ENCODE results near the gene C1QTNF6. TPM values are rescaled to one million over a fixed set of nuclear protein-coding genes. Genes with fewer than 3 reads are reported as not detected.

Gene C1QTNF6
- total RNA-seq, 1 experiment from 2014 or later = 85.9 TPM

- TF ChIP-seq CTCF (conservative IDR thresholded peaks at IDR 0.05) (no peak), EZH2 (IDR thresholded peaks at IDR 0.05; ENCODE audit: low read depth) (no peak)
- POLR2A ChIA-PET (ENCODE audit: unreplicated experiment) = no interaction called here
- Histone ChIP-seq H3K36me3 (ENCODE audit: low read depth) (no peaks in the 10 kb centered on the region), H3K79me2 (ENCODE audit: low read depth) (no peaks in the 10 kb centered on the region), H3F3A (ENCODE audit: insufficient read depth, low read depth) (peaks cover 9% of the 10 kb centered on the region; the same call in 1 of the 2 replicates), H3K27me3 (ENCODE audit: insufficient read depth, low read depth) (no peaks in the 10 kb centered on the region), H3K9me2 (ENCODE audit: insufficient read depth) (no peaks in the 10 kb centered on the region), H3K4me2 (no peak overlapping the region), H3K9me3 (ENCODE audit: insufficient read depth, low read depth) (no peaks in the 10 kb centered on the region), H3K4me1 (replicated peaks; ENCODE audit: insufficient read depth) (peaks cover 6% of the 10 kb centered on the region), H2AFZ (no peak overlapping the region), H3K4me3 (no peak overlapping the region), H4K20me1 (ENCODE audit: insufficient read depth) (no peaks in the 10 kb centered on the region), H3K27ac (no peak overlapping the region)
- no TSS peak for BruUV-seq (replicated peaks)
- no peak for DNase-seq
- CTCF ChIA-PET = no interaction called here
- intact Hi-C loops (cut with micrococcal nuclease; ENCODE audit: unreplicated experiment) = no loop called here
Observed at GRCh38 chr22:37160027-37160426, 28.0 kb downstream of the C1QTNF6 start.

- Histone ChIP-seq H3K4me1 (replicated peaks; ENCODE audit: insufficient read depth) (peaks cover 9% of the 10 kb centered on the region), H3K4me3 (no peak overlapping the region), H2AFZ (no peak overlapping the region), H3K4me2 (no peak overlapping the region), H3K27ac (no peak overlapping the region), H3K79me2 (ENCODE audit: low read depth) (no peaks in the 10 kb centered on the region), H3K27me3 (ENCODE audit: insufficient read depth, low read depth) (no peaks in the 10 kb centered on the region), H4K20me1 (ENCODE audit: insufficient read depth) (no peaks in the 10 kb centered on the region), H3F3A (ENCODE audit: insufficient read depth, low read depth) (peaks cover 11% of the 10 kb centered on the region; the same call in 1 of the 2 replicates), H3K9me3 (ENCODE audit: insufficient read depth, low read depth) (no peaks in the 10 kb centered on the region), H3K36me3 (ENCODE audit: low read depth) (no peaks in the 10 kb centered on the region), H3K9me2 (ENCODE audit: insufficient read depth) (no peaks in the 10 kb centered on the region)
- TF ChIP-seq EZH2 (IDR thresholded peaks at IDR 0.05; ENCODE audit: low read depth) (no peak), CTCF (conservative IDR thresholded peaks at IDR 0.05) (no peak)
- DNase-seq = no peak
- ChIA-PET CTCF (no interaction called here), POLR2A (ENCODE audit: unreplicated experiment) (no interaction called here)
- BruUV-seq (replicated peaks) = no TSS peak
- intact Hi-C loops (cut with micrococcal nuclease; ENCODE audit: unreplicated experiment) = loop anchor here (5.0 kb wide), 1 partner anchor 38 kb away; no protein-coding TSS in a partner anchor
Observed at GRCh38 chr22:37158963-37159290, 29.1 kb downstream of the C1QTNF6 start.

GRCh38 chr22:37157516-37158285, 30.3 kb downstream of the C1QTNF6 start:
- intact Hi-C loops (cut with micrococcal nuclease; ENCODE audit: unreplicated experiment) = loop anchor here (5.0 kb wide), 1 partner anchor 40 kb away; no protein-coding TSS in a partner anchor
- H3K9me2 ChIP-seq (ENCODE audit: insufficient read depth) = no peaks in the 10 kb centered on the region
- peaks cover 9% of the 10 kb centered on the region for H3K4me1 ChIP-seq (replicated peaks; ENCODE audit: insufficient read depth)
- no peaks in the 10 kb centered on the region for H3K36me3 ChIP-seq (ENCODE audit: low read depth)
- no peak overlapping the region for H2AFZ ChIP-seq
- ChIA-PET CTCF (no interaction called here), POLR2A (ENCODE audit: unreplicated experiment) (interaction anchor here (0.7 kb wide), 1 partner anchor 40 kb away, joined by 5 read pairs; no protein-coding TSS in a partner anchor)
- TF ChIP-seq EZH2 (IDR thresholded peaks at IDR 0.05; ENCODE audit: low read depth) = no peak
- TF ChIP-seq CTCF (conservative IDR thresholded peaks at IDR 0.05) = no peak
- H3F3A ChIP-seq (ENCODE audit: insufficient read depth, low read depth) = peaks cover 11% of the 10 kb centered on the region; the same call in 1 of the 2 replicates
- no peaks in the 10 kb centered on the region for H4K20me1 ChIP-seq (ENCODE audit: insufficient read depth)
- H3K4me2 ChIP-seq = no peak overlapping the region
- no peaks in the 10 kb centered on the region for H3K9me3 ChIP-seq (ENCODE audit: insufficient read depth, low read depth)
- H3K79me2 ChIP-seq (ENCODE audit: low read depth) = no peaks in the 10 kb centered on the region
- H3K27me3 ChIP-seq (ENCODE audit: insufficient read depth, low read depth) = no peaks in the 10 kb centered on the region
- H3K4me3 ChIP-seq = no peak overlapping the region
- DNase-seq = peak in 1 of 2 experiments; percentile 49
- no TSS peak for BruUV-seq (replicated peaks)
- no peak overlapping the region for H3K27ac ChIP-seq

Measured in PC-9 (cell line).